ENCODE results near the gene PRR29.

DNA sequence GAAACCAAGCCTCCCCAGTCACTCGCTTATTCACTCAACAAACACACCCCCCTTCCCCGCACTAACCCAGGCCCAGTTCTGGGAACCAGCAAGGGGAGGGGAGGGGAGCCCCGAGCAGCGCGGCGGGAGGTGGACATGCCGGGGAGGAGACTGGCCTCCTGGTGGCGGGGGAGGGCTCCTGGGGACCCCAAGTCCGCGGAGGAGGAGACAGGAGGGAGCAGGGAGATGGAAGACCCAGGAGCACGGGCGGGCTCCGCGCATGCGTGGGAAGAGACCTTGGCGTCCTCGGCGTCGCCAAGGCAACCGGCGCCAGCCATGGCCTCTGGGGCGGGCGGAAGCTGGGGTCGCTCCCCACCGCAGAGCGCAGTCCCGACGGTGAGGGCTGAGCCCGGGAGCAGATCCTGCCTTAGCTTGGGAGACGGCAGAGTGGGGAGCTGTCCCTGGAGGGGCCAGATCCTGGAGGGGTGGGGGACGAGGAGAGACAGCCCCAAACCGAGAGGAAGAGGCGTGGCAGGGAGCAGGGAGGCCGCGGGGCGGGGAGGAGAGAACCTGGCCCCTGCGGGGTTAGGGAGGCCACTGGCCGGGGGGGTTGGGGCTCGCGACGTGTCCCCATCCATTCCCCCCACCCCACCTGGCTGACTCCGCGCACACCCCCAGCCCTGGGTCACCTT lies at the start of gene PRR29:
- TF ChIP-seq, protein P1, sequence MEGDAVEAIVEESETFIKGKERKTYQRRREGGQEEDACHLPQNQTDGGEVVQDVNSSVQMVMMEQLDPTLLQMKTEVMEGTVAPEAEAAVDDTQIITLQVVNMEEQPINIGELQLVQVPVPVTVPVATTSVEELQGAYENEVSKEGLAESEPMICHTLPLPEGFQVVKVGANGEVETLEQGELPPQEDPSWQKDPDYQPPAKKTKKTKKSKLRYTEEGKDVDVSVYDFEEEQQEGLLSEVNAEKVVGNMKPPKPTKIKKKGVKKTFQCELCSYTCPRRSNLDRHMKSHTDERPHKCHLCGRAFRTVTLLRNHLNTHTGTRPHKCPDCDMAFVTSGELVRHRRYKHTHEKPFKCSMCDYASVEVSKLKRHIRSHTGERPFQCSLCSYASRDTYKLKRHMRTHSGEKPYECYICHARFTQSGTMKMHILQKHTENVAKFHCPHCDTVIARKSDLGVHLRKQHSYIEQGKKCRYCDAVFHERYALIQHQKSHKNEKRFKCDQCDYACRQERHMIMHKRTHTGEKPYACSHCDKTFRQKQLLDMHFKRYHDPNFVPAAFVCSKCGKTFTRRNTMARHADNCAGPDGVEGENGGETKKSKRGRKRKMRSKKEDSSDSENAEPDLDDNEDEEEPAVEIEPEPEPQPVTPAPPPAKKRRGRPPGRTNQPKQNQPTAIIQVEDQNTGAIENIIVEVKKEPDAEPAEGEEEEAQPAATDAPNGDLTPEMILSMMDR (IDR thresholded peaks at IDR 0.05) = peak in 1 of 6 experiments; percentile 5
- TF ChIP-seq POLR2A (IDR thresholded peaks at IDR 0.05) = no peak

All from esophagus squamous epithelium (tissue), 4 donors.